Naive B cell (primary cell): ENCODE data around the gene UBFD1. TPM values are rescaled to one million over a fixed set of nuclear protein-coding genes. Genes with fewer than 3 reads are reported as not detected.
"Not testable (repeated sequence)": the region's sequence is repeated elsewhere in the genome, so short reads cannot be mapped to it uniquely, and the experiment has no call there.

ENCODE experiments used
- ATAC-seq, 2 donors: fragments of 150-1000 bp; cut with Tn5 transposase; 2 replicates each; pipeline ENCODE4 v1.10.0; 2021; ENCODE audit warnings: low read depth in 2 of 2, mild to moderate bottlenecking in 2 of 2, moderate library complexity in 2 of 2
- DNase-seq: peaks from one replicate; pipeline ENCODE4 v3.0.0; 2022
- H3K27ac Mint-ChIP-seq, 6 donors: one replicate each; pipeline ENCODE4 v1.8.0; 2020 to 2022; ENCODE audit warnings: mild to moderate bottlenecking in 6 of 6, mixed read lengths in 6 of 6, moderate library complexity in 5 of 6, inconsistent platforms in 2 of 6
- H3K27me3 Mint-ChIP-seq, 3 donors: one replicate each; pipeline ENCODE4 v1.8.0; 2021 to 2022; ENCODE audit warnings: mixed read lengths in 3 of 3, mild to moderate bottlenecking in 1 of 3
- H3K36me3 Mint-ChIP-seq, 2 donors: one replicate each; pipeline ENCODE4 v1.8.0; 2020 to 2022; ENCODE audit warnings: mixed read lengths in 2 of 2, inconsistent platforms in 1 of 2, mild to moderate bottlenecking in 1 of 2
- H3K4me1 Mint-ChIP-seq, 3 donors: one replicate each; pipeline ENCODE4 v1.8.0; 2020 to 2022; ENCODE audit warnings: mixed read lengths in 3 of 3, inconsistent platforms in 1 of 3, mild to moderate bottlenecking in 1 of 3, moderate library complexity in 1 of 3
- H3K4me3 Mint-ChIP-seq, 8 donors: one replicate each; pipeline ENCODE4 v1.8.0; 2020 to 2022; ENCODE audit warnings: mild to moderate bottlenecking in 8 of 8, mixed read lengths in 8 of 8, moderate library complexity in 8 of 8, inconsistent platforms in 2 of 8
- H3K9me3 Mint-ChIP-seq, 7 donors: one replicate each; pipeline ENCODE4 v1.8.0; 2020 to 2022; ENCODE audit warnings: mixed read lengths in 7 of 7, mild to moderate bottlenecking in 5 of 7, inconsistent platforms in 2 of 7, moderate library complexity in 1 of 7
- polyA plus RNA-seq, 6 donors: library from polyadenylated mRNA; unstranded; fragments of 300-500 nt; fragmentation: Illumina TruSeq; gene quantifications; one replicate each; pipeline ENCODE4 v1.2.3, GENCODE V29; 2021; ENCODE audit warnings: low read depth in 6 of 6

UBFD1 gene, protein sequence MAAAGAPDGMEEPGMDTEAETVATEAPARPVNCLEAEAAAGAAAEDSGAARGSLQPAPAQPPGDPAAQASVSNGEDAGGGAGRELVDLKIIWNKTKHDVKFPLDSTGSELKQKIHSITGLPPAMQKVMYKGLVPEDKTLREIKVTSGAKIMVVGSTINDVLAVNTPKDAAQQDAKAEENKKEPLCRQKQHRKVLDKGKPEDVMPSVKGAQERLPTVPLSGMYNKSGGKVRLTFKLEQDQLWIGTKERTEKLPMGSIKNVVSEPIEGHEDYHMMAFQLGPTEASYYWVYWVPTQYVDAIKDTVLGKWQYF
- polyA plus RNA-seq: 10 to 100 TPM in 5 of 6 donors, 1 to 10 TPM in 1; 8.8 to 20.1 (median 12.7) TPM

DNA sequence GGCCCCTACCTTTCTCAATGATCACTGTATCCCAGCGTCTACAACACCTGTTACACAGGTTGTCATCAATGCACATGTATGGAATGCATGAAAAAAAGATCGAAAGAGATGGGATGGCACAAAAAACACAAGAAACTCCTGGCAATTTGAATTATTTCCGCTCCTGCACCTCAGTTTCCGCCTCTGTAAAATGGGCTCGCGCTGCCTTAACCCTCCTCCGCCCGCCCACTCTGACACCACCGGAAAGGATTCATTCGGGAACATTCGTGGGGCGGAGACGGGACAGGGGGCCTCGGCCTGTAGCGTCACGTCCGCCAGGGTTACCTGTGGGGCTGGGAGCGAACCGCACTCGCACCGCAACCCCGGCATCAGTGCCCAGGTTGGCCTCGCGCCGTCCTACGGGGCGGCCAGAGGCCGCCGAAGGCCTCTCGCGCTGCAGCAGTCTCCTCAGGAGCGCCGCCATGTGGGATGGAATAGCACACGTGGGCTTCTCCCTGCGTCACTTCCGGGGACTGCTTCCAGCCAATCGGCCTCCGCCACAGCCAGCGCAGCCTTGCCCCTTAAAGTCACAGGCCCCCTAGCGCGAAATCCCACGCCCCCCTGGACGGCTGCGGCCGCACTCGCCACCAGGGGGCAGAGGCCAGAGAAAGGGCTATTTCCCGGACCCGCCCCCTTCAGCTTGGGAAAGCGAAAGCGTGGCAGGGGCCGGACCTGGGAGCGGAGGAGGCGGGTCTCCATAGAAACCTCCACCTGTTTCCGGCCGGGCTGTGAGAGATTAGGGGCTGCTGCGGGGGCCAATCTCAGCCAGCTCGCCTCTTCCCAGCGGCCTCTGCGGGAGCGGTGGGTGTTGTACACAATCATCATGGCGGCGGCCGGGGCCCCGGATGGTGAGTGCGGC is at the start of gene UBFD1, which contains the start of gene EARS2:
TSS of gene UBFD1 (plus strand) at position 847 of the 898 bp plus-strand sequence. CDS start at position 863, 16 bp downstream.
TSS of gene EARS2 (minus strand) at position 470 of the 898 bp plus-strand sequence. CDS start at position 463, 7 bp downstream.
- H3K4me3 Mint-ChIP-seq: peak within 1 kb of the TSS; percentile 90 to 97 (median 96)
- DNase-seq: peak; percentile 99
- H3K27me3 Mint-ChIP-seq: no peaks in the 10 kb centered on the region
- peaks cover 2 to 47% (median 23%) of the 10 kb centered on the region in 3 donors for H3K4me1 Mint-ChIP-seq
- H3K9me3 Mint-ChIP-seq: no peaks in the 10 kb centered on the region
- ATAC-seq: peak; percentile 91 to 92
- peak within 1 kb of the TSS; percentile 93 to 99 (median 95) for H3K27ac Mint-ChIP-seq
- no peaks in the 10 kb centered on the region for H3K36me3 Mint-ChIP-seq

DNA sequence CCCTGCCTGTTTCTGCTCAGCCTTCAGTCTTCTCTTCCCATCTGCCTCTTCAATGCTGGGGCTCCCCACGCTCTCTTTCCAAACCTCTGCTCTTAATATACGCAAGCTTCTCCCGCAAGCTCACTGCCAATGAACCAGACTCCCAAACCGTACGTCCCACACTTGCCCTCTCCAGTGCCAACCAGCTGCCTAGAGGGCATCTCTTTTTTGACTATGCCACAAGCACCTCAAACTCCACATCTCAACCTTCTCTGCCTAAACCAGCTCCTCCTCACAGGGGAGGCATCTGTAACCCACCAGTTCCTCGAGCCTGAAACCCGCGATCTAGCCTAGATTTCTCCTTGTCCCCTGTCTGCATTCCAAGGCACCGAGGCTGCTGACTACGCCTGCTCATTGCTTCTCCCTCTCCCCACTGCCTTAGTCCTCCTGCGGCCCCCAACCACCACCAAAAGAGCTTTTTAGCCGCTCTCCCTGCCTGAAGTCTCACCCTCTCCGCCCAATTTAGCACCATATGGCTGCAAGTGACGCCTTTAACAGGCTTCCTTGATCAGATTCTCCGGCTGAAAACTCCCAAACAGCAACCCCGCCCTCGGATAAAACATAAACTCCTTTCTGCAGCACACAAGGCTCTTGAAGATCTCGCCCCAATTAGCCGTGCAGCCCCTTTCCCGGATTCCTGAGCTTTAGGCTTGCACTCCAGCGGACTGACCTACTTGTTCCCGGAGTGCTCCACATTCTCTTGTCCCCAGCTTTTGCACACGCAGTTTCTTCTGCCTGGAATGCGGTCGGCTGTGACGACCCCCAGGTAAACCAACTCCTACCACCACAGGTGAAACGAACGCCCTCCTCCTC is 48.7 kb upstream of the UBFD1 start:
- ATAC-seq (no peak), DNase-seq (no peak)
- Mint-ChIP-seq H3K27me3 (no peaks in the 10 kb centered on the region), H3K27ac (peak overlapping the region; percentile 90 to 98 (median 94)), H3K4me3 (peak overlapping the region; percentile 89 to 99 (median 97)), H3K4me1 (peaks cover 50 to 80% (median 60%) of the 10 kb centered on the region in 3 donors), H3K36me3 (peaks cover 15 to 18% of the 10 kb centered on the region in 2 donors), H3K9me3 (no peaks in the 10 kb centered on the region)

DNA sequence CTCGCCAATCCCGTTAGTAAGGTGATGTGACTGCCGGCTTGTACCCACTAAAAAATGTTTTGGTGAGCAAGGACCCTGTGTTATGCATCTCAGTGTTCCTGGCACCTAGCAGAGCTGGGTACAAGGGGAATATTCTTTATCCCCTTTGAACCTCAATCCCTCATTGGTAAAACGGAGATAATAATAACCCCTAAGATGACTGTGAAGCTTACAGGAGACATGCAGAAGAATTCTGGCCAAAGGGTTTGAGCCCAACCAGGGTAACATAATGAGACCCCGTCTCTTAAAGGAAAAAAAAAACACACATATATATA is 48.1 kb upstream of the UBFD1 start:
- peak overlapping the region; percentile 90 to 98 (median 94) for H3K27ac Mint-ChIP-seq
- no peaks in the 10 kb centered on the region for H3K27me3 Mint-ChIP-seq
- no peaks in the 10 kb centered on the region for H3K9me3 Mint-ChIP-seq
- peak overlapping the region; percentile 89 to 99 (median 97) for H3K4me3 Mint-ChIP-seq
- ATAC-seq (no peak), DNase-seq (no peak)
- peaks cover 15 to 18% of the 10 kb centered on the region in 2 donors for H3K36me3 Mint-ChIP-seq
- peaks cover 50 to 75% (median 57%) of the 10 kb centered on the region in 3 donors for H3K4me1 Mint-ChIP-seq

DNA sequence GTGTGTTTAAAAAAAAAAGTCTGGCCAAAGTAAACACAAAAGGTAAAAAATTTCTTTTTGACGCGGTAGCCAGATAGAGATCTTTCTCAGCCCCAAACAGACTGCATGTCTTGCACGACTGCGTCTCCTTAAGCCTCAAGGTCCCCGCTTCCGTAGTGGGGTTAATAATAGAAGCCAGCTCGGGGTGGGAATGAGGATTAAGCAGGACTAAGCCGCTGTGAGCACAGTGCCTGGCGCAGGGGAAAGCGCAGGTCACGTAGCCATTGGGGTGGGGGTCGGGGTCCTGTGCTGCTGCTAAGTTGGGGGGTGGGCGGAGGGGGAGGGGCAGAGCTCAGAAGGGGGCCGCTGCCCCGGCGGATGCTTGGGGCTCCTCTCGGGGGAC is 47.8 kb upstream of the UBFD1 start:
- peaks cover 50 to 75% (median 56%) of the 10 kb centered on the region in 3 donors for H3K4me1 Mint-ChIP-seq

DNA sequence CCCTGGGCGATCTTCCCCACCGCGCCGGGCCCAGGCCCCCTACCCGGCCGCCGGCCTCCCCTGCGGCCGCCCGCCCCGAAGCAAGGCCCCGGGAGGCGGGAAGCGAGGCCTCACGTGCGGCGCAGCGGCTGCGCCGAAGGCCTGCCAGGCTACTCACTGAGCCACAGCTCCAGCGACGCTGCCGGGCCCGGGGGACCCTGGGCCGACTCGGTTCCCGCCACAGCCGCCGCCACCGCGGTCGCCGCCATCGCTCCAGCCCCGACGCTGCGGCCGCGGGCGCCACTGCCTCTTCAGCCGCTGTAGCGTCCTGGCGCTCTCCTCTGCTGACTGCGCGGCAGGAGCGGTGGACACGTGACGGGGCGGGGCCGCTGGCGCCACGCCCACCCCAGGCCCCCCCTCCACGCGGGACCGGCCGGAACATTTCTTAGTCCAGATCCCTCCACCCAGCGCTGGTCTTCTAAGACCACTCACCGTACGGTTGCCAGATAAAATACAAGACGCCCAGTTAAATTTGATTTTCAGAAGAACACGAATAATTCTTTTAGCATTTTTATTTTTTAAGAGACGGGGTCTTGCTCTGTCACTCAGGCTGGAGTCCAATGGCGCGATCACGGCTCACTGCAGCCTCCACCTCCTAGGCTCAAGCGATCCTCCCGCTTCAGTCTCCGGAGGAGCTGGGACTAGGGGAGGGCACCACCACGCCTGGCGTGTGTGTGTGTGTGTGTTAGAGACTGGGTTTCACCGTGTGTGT is 47.2 kb upstream of the UBFD1 start, which contains the start of gene GGA2:
TSS of gene GGA2 (minus strand) at position 331 of the 751 bp plus-strand sequence. CDS start at position 248, 83 bp downstream.
- H3K9me3 Mint-ChIP-seq: no peaks in the 10 kb centered on the region
- DNase-seq: peak; percentile 81
- no peaks in the 10 kb centered on the region for H3K27me3 Mint-ChIP-seq
- peak within 1 kb of the TSS; percentile 89 to 99 (median 97) for H3K4me3 Mint-ChIP-seq
- peak; percentile 81 to 85 for ATAC-seq
- peak within 1 kb of the TSS; percentile 91 to 98 (median 94) for H3K27ac Mint-ChIP-seq
- H3K36me3 Mint-ChIP-seq: peaks cover 15 to 18% of the 10 kb centered on the region in 2 donors
- peaks cover 47 to 75% (median 58%) of the 10 kb centered on the region in 3 donors for H3K4me1 Mint-ChIP-seq

More for the DNA sequence above, 47.8 kb upstream of the UBFD1 start:
- Mint-ChIP-seq H3K27me3 (no peaks in the 10 kb centered on the region), H3K36me3 (peaks cover 15 to 18% of the 10 kb centered on the region in 2 donors), H3K4me3 (peak overlapping the region; percentile 89 to 99 (median 97)), H3K27ac (peak overlapping the region; percentile 53 to 98 (median 94)), H3K9me3 (no peaks in the 10 kb centered on the region)
- DNase-seq: no peak
- ATAC-seq: peak; percentile 9

DNA sequence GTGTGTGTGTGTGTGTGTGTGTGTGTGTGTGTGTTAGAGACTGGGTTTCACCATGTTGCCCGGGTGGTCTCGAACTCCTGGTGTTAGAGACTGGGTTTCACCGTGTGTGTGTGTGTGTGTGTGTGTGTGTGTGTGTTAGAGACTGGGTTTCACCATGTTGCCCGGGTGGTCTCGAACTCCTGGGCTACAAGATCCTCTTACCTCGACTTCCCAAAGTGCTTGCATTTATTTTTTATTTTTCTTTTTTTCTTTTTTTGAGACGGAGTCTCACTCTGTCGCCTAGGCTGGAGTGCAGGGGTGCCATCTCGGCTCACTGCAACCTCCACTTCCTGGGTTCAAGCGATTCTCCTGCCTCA is 46.6 kb upstream of the UBFD1 start:
- Mint-ChIP-seq H3K4me3 (peak overlapping the region; percentile 82 to 98 (median 92)), H3K36me3 (peaks cover 15 to 18% of the 10 kb centered on the region in 2 donors), H3K4me1 (peaks cover 41 to 74% (median 61%) of the 10 kb centered on the region in 3 donors), H3K27ac (peak overlapping the region; percentile 75 to 95 (median 93))
- H3K9me3 Mint-ChIP-seq, ATAC-seq, DNase-seq, H3K27me3 Mint-ChIP-seq: not testable (repeated sequence)

DNA sequence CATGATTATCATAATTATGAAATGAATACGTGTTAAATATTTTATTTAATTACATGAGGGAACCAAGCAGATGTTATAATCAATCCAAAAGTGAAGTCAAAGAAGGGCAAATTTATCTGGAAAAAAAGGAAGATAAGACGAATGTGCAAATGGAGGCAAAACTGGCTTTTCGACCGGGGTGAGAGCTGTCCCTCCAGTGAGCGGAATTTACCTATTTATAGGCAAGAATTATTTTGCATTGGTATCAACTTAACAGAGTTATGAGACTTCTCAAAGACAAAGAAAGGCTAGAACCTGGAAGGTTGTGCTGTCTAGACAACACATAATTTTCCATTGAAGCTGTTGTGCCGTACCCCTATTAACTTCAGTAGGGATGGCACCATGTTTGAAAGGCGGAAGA is 45.8 kb upstream of the UBFD1 start:
- Mint-ChIP-seq H3K4me1 (peaks cover 39 to 74% (median 60%) of the 10 kb centered on the region in 3 donors), H3K27me3 (no peaks in the 10 kb centered on the region), H3K9me3 (no peaks in the 10 kb centered on the region), H3K27ac (peak overlapping the region in 3 of 6 donors; percentile 7 to 95 (median 88)), H3K4me3 (peak overlapping the region in 5 of 8 donors; percentile 73 to 98 (median 88)), H3K36me3 (peaks cover 15 to 18% of the 10 kb centered on the region in 2 donors)
- DNase-seq (no peak), ATAC-seq (no peak)

DNA sequence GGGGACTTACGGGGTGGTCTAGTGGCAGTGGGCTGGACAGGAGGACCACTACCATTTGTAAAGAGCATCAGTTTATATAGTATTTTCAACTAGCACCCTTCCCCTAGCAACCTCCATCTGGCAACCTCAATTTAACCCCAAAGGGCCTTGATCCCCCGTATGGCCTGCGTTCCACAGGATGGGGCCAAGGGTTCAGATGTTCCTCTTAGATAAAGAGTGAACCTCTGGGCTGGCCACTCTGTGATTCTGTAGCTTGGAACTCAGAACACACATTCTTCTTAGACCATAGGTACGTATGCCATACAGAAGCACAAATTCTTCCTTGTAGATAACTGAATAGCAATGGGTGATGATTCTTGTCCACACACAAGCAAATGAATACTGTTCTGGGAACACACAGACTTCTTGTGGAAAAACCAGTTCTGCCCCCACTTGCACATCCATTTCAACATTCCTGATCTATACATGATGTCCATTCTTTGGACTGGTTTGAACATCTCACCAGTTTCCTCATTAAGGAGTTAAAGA is 45.3 kb upstream of the UBFD1 start:
- peaks cover 0 to 2% (median 0%) of the 10 kb centered on the region in 7 donors for H3K9me3 Mint-ChIP-seq
- H3K27me3 Mint-ChIP-seq: no peaks in the 10 kb centered on the region
- peak overlapping the region in 5 of 8 donors; percentile 7 to 84 (median 30) for H3K4me3 Mint-ChIP-seq
- no peak for DNase-seq
- no peak for ATAC-seq
- peaks cover 37 to 72% (median 56%) of the 10 kb centered on the region in 3 donors for H3K4me1 Mint-ChIP-seq
- H3K27ac Mint-ChIP-seq: peak overlapping the region in 2 of 6 donors; percentile 88 to 95
- peaks cover 15 to 18% of the 10 kb centered on the region in 2 donors for H3K36me3 Mint-ChIP-seq

DNA sequence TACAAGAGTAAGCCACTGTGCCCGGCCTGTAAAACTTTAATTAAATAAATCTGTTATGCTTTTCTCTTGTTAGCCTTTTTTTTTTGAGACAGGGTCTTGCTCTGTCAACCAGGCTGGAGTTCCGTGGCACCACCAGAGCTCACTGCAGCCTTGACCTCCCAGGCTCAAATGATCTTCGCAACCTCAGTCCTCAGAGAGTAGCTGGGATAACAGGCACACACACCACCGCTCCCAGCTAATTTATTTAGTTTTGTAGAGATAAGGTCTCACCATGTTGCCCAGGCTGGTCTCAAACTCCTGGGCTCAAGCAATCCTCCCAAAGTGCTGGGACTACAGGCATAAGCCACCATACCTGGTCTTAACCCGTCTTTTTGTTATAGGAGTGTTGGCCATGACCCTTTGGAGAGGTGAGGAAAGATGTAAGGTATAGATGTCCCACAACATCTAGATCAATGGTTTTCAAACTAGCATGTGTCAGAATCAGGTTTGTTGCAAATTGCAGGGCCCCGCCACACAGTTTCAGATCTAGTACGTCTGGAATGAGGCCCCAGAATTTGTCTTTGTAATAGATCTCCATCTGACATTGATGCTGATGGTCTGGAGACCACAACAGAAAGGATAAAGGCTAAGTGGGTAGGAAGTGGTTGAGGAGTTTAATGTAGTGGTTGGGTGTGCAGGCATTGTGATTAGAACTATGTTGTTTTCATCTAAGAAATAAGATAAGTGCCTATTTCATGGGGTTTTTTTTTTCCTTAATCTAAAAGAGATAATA is 43.0 kb upstream of the UBFD1 start:
- Mint-ChIP-seq H3K27me3 (no peaks in the 10 kb centered on the region), H3K27ac (peak overlapping the region; percentile 15 to 98 (median 70)), H3K4me3 (peak overlapping the region in 3 of 8 donors; percentile 15 to 69 (median 26)), H3K36me3 (peaks cover 0 to under 1% of the 10 kb centered on the region in 2 donors), H3K9me3 (peaks cover 0 to 8% (median 0%) of the 10 kb centered on the region in 7 donors), H3K4me1 (peaks cover 42 to 74% (median 56%) of the 10 kb centered on the region in 3 donors)
- ATAC-seq (no peak), DNase-seq (no peak)

DNA sequence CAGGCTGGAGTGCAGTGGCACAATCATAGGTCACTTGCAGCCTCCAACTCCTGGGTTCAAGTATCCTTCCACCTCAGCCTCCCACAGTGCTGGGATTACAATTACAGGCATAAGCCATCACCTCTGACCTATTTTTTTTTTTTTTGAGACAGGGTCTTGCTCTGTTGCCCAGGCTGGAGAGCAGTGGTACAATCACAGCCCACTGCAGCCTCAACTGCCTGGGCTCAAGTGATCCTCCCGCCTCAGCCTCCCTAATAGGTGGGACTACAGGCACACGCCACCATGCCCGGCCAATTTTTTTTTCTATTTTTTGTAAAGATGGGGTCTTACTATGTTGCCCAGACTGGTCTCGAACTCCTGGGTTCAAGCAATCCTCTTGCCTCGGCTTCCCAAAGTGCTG is 41.6 kb upstream of the UBFD1 start:
- no peak for ATAC-seq
- H3K4me1 Mint-ChIP-seq: peaks cover 39 to 84% (median 63%) of the 10 kb centered on the region in 3 donors
- H3K36me3 Mint-ChIP-seq: no peaks in the 10 kb centered on the region
- DNase-seq: no peak
- peaks cover 0 to 8% (median 0%) of the 10 kb centered on the region in 7 donors for H3K9me3 Mint-ChIP-seq
- no peaks in the 10 kb centered on the region for H3K27me3 Mint-ChIP-seq
- peak overlapping the region in 1 of 8 donors; percentile 37 for H3K4me3 Mint-ChIP-seq
- peak overlapping the region in 5 of 6 donors; percentile 86 to 98 (median 97) for H3K27ac Mint-ChIP-seq
